SK-N-MC (cell line): ENCODE results near the gene TMTC1.

ENCODE experiments used
- DNase-seq: peaks from one replicate; pipeline ENCODE4 v3.0.0-alpha.2; 2011; ENCODE audit warnings: low read depth, low spot score
- H3K27ac ChIP-seq: fragments of 200-600 bp; sonication (generic); 2 replicates; pipeline ENCODE4 v1.5.1; 2016; ENCODE audit warnings: mixed run types
- H3K36me3 ChIP-seq: fragments of 200-600 bp; sonication (generic); 2 replicates; pipeline ENCODE4 v1.6.1; 2017; ENCODE audit warnings: antibody characterized with exemption, low read length, mixed read lengths; ENCODE audit not compliant: insufficient read depth
- H3K4me3 ChIP-seq: fragments of 200-600 bp; sonication (generic); 2 replicates; pipeline ENCODE4 v1.5.1; 2016
- H3K9ac ChIP-seq: fragments of 200-600 bp; sonication (generic); 2 replicates; pipeline ENCODE4 v1.8.0; 2017; ENCODE audit warnings: mixed run types, mixed read lengths; ENCODE audit not compliant: insufficient read length
- H3K9me3 ChIP-seq: fragments of 200-600 bp; sonication (generic); 2 replicates; pipeline ENCODE4 v1.6.1; 2017; ENCODE audit warnings: low read depth, mild to moderate bottlenecking, antibody characterized with exemption, low read length, moderate library complexity, mixed read lengths
- EZH2 ChIP-seq: fragments of 200-600 bp; sonication (generic); IDR thresholded peaks from one replicate; pipeline ENCODE4 v1.6.1; 2017; ENCODE audit warnings: antibody characterized with exemption
- FOXP2 ChIP-seq: optimal IDR thresholded peaks from 2 replicates; pipeline ENCODE3; 2011; ENCODE audit warnings: mild to moderate bottlenecking, moderate library complexity; ENCODE audit not compliant: insufficient read depth; ENCODE audit errors: extremely low read length, control extremely low read depth
- POLR2AphosphoS5 ChIP-seq: IDR thresholded peaks from 2 replicates; pipeline ENCODE4 v1.6.1; 2012; ENCODE audit warnings: mild to moderate bottlenecking, low read depth, low read length, borderline replicate concordance

TMTC1 gene

DNA sequence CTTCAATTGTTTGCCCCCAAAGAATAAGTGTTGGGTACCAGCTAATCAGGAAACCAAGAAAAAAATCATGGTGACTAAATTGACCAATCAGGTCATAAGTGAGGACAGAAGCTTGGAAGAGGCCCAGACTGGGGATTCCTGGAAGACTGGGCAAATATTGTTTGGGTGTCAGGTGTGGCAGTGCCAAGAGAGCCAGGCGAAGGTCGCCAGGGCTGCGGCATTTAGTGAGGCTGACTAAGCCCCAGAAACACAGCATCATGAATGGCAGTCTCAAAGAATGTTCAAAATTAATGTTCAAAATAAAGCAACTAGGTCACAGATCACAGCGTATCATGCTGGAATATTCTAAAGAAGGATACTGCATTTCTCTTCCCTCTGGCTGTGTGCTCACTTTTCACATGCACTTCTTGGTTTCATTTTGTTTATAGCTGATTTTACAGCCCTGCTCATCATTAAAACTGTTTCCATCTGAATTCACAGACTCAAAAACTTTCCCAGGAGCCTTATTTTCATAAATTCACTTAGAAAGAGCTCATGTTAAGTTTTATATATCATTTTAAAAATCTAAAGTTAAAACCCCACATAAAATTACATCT lies 201.0 kb downstream of the TMTC1 start:
- H3K36me3 ChIP-seq: no peaks in the 10 kb centered on the region
- DNase-seq: no peak
- H3K9ac ChIP-seq: no peak overlapping the region
- no peak for TF ChIP-seq FOXP2
- no peak for TF ChIP-seq EZH2
- TF ChIP-seq POLR2AphosphoS5: no peak
- no peaks in the 10 kb centered on the region for H3K9me3 ChIP-seq
- no peak overlapping the region for H3K27ac ChIP-seq
- no peak overlapping the region for H3K4me3 ChIP-seq

DNA sequence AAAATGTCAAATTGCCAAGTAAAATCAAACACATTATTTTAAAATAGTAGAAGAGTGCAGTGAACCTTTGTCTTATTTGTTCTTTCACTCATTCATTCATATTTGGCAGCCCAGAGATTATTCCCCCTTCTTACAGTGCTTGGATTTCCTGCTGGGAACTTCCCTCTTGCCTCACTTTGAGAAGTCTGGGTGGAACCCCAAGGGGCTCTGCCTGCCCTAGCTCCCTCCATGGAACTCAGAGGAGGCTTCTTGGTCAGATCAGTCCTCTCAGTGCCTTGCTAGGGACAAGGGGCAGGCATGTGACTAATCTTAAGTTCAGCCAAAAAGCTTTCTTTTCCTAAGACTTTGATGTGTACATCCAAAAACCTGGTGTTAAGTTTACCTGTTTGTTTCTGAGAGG lies 201.6 kb downstream of the TMTC1 start:
- no peak overlapping the region for H3K4me3 ChIP-seq
- H3K27ac ChIP-seq: no peak overlapping the region
- DNase-seq: no peak
- no peaks in the 10 kb centered on the region for H3K9me3 ChIP-seq
- H3K36me3 ChIP-seq: no peaks in the 10 kb centered on the region
- no peak overlapping the region for H3K9ac ChIP-seq
- TF ChIP-seq FOXP2: no peak
- no peak for TF ChIP-seq POLR2AphosphoS5
- no peak for TF ChIP-seq EZH2

DNA sequence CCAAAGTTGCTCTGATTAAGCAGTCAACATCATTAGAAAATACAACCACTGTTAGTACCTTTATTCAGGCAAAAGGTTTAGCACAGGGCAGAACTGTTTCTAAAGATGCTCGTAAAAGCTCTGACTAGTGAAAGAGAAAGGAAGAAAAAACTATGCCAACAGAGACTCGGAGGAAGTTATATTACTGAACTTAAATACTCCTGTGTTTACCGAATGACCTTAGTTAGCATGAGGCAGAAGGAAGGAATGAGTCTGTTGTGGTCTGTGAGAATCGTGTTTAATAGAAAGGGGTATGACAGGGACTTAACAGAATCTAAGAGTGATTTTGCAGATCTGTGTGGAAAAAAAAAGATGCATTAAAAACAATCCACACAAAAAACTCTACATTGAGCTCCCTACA lies 202.1 kb downstream of the TMTC1 start:
- H3K4me3 ChIP-seq: no peak overlapping the region
- DNase-seq: no peak
- no peaks in the 10 kb centered on the region for H3K9me3 ChIP-seq
- no peak overlapping the region for H3K9ac ChIP-seq
- H3K27ac ChIP-seq: no peak overlapping the region
- TF ChIP-seq EZH2 (no peak), FOXP2 (no peak), POLR2AphosphoS5 (no peak)
- H3K36me3 ChIP-seq: no peaks in the 10 kb centered on the region

DNA sequence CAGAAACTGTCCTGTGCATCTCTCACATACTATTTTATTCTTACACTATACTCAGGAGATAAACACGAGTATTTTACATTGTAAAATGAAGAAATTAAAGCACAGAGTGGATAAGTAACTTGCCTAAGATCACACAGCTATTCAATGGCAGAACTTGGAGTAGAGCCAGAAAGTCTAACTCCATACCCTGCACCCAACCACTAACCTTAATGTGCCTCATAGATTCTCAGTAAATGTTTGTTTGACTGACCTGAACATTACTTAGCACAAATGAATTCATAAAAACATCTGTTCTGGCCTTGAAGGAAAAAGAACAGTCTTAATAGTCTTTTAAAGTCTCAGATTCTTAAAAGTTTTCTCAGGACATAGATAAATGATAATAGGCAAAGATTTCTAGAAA lies 202.8 kb downstream of the TMTC1 start:
- TF ChIP-seq POLR2AphosphoS5 (no peak), EZH2 (no peak), FOXP2 (no peak)
- H3K36me3 ChIP-seq: no peaks in the 10 kb centered on the region
- H3K9ac ChIP-seq: no peak overlapping the region
- H3K9me3 ChIP-seq: no peaks in the 10 kb centered on the region
- DNase-seq: no peak
- no peak overlapping the region for H3K27ac ChIP-seq
- H3K4me3 ChIP-seq: no peak overlapping the region

DNA sequence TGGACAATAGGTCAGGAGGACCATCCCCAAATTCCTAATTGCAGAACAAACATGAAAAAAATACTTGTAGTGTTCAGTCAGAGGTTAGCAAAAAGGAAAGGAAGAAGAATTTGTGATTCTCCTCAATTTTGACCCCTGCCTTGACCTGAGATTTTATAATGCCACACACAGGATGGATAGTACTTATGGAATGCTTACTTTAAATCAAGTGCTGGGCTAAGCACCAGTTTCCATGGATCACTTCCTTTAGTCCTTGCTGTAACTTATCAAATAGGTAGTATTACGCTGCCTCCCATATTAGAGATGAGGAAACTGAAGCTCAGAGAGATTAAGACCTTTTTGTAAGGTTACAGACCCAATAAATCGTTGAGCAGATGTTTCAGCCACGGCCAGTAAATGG lies 205.0 kb downstream of the TMTC1 start:
- TF ChIP-seq POLR2AphosphoS5 (no peak), FOXP2 (no peak), EZH2 (no peak)
- no peak overlapping the region for H3K27ac ChIP-seq
- no peak for DNase-seq
- no peaks in the 10 kb centered on the region for H3K9me3 ChIP-seq
- no peak overlapping the region for H3K4me3 ChIP-seq
- H3K9ac ChIP-seq: no peak overlapping the region
- no peaks in the 10 kb centered on the region for H3K36me3 ChIP-seq

DNA sequence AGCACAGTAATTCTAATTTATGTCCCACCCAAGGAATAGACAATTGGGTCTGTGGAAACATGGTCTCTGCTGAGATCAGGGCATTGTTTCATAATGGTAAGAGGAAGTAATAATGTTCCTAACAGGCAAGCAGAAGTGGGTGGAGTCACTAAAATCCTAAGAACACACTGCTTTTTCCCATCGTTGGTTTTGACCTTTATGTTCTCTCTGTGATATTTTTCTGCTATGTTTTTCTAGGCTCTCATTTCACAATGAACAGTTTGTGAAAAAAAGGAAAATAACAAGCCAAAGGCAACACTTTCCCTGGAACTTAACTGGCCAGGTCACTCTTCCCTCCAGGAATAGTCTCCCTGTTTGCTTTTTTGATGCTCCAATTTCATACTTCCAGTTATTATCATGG lies 205.7 kb downstream of the TMTC1 start:
- no peak for DNase-seq
- TF ChIP-seq EZH2 (no peak), FOXP2 (no peak), POLR2AphosphoS5 (no peak)
- no peak overlapping the region for H3K9ac ChIP-seq
- no peak overlapping the region for H3K27ac ChIP-seq
- no peak overlapping the region for H3K4me3 ChIP-seq
- no peaks in the 10 kb centered on the region for H3K36me3 ChIP-seq
- no peaks in the 10 kb centered on the region for H3K9me3 ChIP-seq

DNA sequence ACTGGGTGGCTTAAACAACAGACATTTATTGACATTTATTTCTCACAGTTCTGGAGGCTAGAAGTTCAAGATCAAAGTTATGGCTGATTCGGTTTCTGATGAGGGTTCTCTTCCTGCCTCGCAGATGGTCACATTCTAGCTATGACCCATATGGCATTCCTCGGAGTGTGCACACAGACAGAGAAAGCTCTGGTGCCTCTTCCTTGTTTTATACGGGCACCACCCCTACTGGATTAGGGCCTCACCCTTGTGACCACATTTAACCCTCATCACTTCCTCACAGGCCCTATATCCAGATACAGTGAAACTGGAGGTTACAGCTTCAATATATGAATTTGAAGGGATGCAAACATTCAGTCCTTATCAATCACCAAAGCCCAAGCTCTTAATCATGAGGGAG lies 209.2 kb downstream of the TMTC1 start:
- no peaks in the 10 kb centered on the region for H3K36me3 ChIP-seq
- H3K9me3 ChIP-seq: no peaks in the 10 kb centered on the region
- H3K4me3 ChIP-seq: no peak overlapping the region
- no peak overlapping the region for H3K9ac ChIP-seq
- no peak for TF ChIP-seq EZH2
- no peak for TF ChIP-seq FOXP2
- TF ChIP-seq POLR2AphosphoS5: no peak
- H3K27ac ChIP-seq: no peak overlapping the region
- DNase-seq: no peak

DNA sequence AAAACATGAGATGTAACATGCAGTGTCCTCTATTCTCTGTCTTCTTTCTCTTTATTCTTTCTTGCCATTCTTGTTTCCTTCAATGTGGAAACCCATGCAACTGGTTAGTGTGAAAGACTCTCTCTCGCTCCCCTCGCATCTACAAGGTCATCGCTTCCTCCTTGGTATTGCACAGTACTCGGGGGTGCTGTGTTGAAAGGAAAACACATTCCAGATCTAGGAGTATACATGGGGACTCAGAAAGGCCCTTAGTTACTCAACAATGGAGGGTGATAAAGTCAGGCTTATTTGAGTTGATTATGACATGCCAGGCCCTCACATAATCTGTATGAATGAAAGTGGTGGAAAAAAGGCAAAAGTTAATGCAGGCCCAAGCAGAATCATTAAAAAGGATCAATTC lies 210.8 kb downstream of the TMTC1 start:
- no peak overlapping the region for H3K9ac ChIP-seq
- no peaks in the 10 kb centered on the region for H3K9me3 ChIP-seq
- TF ChIP-seq POLR2AphosphoS5 (no peak), FOXP2 (no peak), EZH2 (no peak)
- no peak overlapping the region for H3K4me3 ChIP-seq
- no peak for DNase-seq
- no peaks in the 10 kb centered on the region for H3K36me3 ChIP-seq
- H3K27ac ChIP-seq: no peak overlapping the region

DNA sequence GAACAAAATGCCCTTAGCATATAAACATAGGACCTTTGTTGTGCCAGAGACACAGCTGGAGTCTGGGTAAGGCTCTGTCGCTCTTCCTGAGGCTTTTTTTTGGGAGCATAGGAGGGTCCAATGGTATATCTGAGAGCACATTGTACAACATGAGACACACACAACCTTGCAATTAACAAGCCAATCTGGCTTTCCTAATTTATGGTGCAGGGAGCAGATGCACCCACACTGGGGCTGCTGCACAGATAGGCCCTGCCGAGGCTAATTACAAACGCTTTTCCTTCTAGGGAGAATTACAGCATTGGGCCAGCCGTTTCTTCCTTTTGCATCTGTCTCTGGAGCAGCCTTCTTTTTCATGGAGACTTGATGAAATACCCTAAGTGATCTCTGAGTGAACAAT lies 211.3 kb downstream of the TMTC1 start:
- Histone ChIP-seq H3K4me3 (no peak overlapping the region), H3K9ac (no peak overlapping the region), H3K9me3 (no peaks in the 10 kb centered on the region), H3K36me3 (no peaks in the 10 kb centered on the region), H3K27ac (no peak overlapping the region)
- DNase-seq: no peak
- TF ChIP-seq FOXP2: no peak
- TF ChIP-seq EZH2: no peak
- TF ChIP-seq POLR2AphosphoS5: no peak
